ENCODE measurements around the gene EEPD1. TPM values are rescaled to one million over a fixed set of nuclear protein-coding genes. Genes with fewer than 3 reads are reported as not detected.

The EEPD1 gene
- total RNA-seq, 1 donor from 2014 or later: 9.8 TPM

DNA sequence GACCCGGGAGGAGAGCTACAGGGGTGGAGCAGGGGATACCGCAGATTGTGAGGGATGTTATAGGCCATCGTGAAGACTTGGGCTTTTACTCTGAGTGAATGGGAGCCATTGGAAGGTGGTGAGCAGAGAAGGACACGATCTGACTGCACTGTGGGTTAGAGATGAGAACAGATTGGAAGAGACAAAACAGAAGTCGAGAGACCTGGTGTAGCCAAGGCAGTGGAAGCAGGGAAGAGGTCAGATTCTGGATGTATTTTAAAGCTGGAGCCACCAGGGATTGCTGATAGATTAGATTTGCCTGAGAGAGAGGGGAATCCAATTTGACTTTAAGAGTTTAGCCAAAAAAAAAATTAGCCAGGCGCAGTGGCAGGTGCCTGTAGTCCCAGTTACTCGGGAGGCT is 21.6 kb upstream of the EEPD1 start:
- intact Hi-C loops (cut with DNase I): no loop called here
- DNase-seq (ENCODE audit: extremely low spot score in 2 of 2): no peak
- Histone ChIP-seq H3K27ac (no peak overlapping the region), H3K27me3 (no peaks in the 10 kb centered on the region), H3K4me1 (peaks cover 32% of the 10 kb centered on the region), H3K36me3 (no peaks in the 10 kb centered on the region), H3K9me3 (no peaks in the 10 kb centered on the region), H3K4me3 (no peak overlapping the region)
- TF ChIP-seq POLR2AphosphoS5 (IDR thresholded peaks at IDR 0.05; ENCODE audit: insufficient read depth in 1 of 2, low read depth in 1 of 2) (no peak), POLR2A (IDR thresholded peaks at IDR 0.05) (no peak)
- TF ChIP-seq, protein P1, sequence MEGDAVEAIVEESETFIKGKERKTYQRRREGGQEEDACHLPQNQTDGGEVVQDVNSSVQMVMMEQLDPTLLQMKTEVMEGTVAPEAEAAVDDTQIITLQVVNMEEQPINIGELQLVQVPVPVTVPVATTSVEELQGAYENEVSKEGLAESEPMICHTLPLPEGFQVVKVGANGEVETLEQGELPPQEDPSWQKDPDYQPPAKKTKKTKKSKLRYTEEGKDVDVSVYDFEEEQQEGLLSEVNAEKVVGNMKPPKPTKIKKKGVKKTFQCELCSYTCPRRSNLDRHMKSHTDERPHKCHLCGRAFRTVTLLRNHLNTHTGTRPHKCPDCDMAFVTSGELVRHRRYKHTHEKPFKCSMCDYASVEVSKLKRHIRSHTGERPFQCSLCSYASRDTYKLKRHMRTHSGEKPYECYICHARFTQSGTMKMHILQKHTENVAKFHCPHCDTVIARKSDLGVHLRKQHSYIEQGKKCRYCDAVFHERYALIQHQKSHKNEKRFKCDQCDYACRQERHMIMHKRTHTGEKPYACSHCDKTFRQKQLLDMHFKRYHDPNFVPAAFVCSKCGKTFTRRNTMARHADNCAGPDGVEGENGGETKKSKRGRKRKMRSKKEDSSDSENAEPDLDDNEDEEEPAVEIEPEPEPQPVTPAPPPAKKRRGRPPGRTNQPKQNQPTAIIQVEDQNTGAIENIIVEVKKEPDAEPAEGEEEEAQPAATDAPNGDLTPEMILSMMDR (IDR thresholded peaks at IDR 0.05): no peak

DNA sequence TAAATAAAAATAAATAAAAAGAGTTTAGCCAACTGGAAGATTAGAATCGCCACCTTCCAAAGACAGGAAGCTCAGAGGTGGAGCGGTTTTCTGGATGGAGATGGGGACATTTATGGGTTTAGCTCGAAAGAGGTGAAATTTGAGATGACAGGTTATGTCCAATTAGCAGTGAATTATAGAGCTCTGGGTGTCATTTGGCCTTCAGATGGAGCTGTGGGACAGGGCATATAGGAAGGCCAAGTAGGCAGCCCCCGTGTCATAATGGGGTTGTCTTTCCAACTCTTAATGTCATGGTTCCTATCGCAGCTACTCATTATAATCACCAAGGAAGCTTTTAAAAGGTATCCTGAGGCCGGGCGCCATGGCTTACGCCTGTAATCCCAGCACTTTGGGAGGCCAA is 21.0 kb upstream of the EEPD1 start:
- H3K27ac ChIP-seq: no peak overlapping the region
- H3K4me3 ChIP-seq: no peak overlapping the region
- no peaks in the 10 kb centered on the region for H3K27me3 ChIP-seq
- no peak for DNase-seq (ENCODE audit: extremely low spot score in 2 of 2)
- H3K9me3 ChIP-seq: no peaks in the 10 kb centered on the region
- intact Hi-C loops (cut with DNase I): no loop called here
- H3K4me1 ChIP-seq: peaks cover 27% of the 10 kb centered on the region
- no peaks in the 10 kb centered on the region for H3K36me3 ChIP-seq
- no peak for TF ChIP-seq POLR2A (IDR thresholded peaks at IDR 0.05)
- TF ChIP-seq, protein P1 (IDR thresholded peaks at IDR 0.05): no peak
- no peak for TF ChIP-seq POLR2AphosphoS5 (IDR thresholded peaks at IDR 0.05; ENCODE audit: insufficient read depth in 1 of 2, low read depth in 1 of 2)

DNA sequence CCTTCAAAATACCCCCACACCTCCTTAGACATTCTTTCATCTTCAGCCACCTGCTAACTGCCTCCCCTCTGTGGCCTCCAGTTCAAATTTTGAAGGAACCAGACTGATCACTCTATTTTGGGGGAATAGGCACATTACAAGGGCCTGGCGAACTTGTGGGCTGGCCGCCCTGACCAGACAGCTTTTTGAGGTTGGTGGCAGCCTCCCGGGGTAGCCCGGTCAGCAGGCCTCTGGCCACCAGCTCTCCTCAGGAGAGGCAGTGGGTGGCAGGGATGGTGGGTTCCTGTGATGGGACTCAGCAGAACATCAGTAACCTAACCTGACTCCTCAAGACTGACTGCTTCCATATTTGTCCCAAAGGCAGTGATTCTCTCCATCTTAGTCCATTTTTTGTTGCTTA is 17.4 kb upstream of the EEPD1 start:
- no peaks in the 10 kb centered on the region for H3K4me1 ChIP-seq
- no peak for DNase-seq (ENCODE audit: extremely low spot score in 2 of 2)
- no peaks in the 10 kb centered on the region for H3K9me3 ChIP-seq
- no peaks in the 10 kb centered on the region for H3K27me3 ChIP-seq
- intact Hi-C loops (cut with DNase I): no loop called here
- no peak overlapping the region for H3K27ac ChIP-seq
- TF ChIP-seq, protein P1 (IDR thresholded peaks at IDR 0.05): no peak
- TF ChIP-seq POLR2A (IDR thresholded peaks at IDR 0.05) (no peak), POLR2AphosphoS5 (IDR thresholded peaks at IDR 0.05; ENCODE audit: insufficient read depth in 1 of 2, low read depth in 1 of 2) (no peak)
- no peaks in the 10 kb centered on the region for H3K36me3 ChIP-seq
- H3K4me3 ChIP-seq: no peak overlapping the region

DNA sequence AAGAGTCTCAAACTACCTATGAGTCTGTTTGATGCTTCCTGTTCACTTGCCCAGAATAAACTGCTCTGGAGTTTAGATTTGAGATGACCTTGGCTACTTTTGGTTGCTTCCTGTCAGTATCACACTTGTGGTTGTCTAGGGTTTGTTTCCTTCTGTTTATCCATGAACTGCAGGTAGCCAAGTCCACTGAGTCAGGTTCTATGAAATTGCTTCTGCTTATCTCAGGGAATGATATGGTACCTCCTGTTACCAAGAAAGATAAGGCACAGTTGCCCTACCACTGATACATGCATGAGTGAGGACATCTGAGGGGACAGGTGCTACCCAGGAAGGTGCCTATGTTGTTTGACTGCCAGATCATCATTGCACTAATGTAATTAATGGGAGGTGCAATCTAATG is 15.8 kb upstream of the EEPD1 start:
- intact Hi-C loops (cut with DNase I): no loop called here
- H3K27me3 ChIP-seq: no peaks in the 10 kb centered on the region
- no peak for DNase-seq (ENCODE audit: extremely low spot score in 2 of 2)
- no peak for TF ChIP-seq POLR2A (IDR thresholded peaks at IDR 0.05)
- TF ChIP-seq, protein P1 (IDR thresholded peaks at IDR 0.05): no peak
- no peak for TF ChIP-seq POLR2AphosphoS5 (IDR thresholded peaks at IDR 0.05; ENCODE audit: insufficient read depth in 1 of 2, low read depth in 1 of 2)
- no peak overlapping the region for H3K27ac ChIP-seq
- H3K4me3 ChIP-seq: no peak overlapping the region
- no peaks in the 10 kb centered on the region for H3K4me1 ChIP-seq
- H3K9me3 ChIP-seq: no peaks in the 10 kb centered on the region
- H3K36me3 ChIP-seq: no peaks in the 10 kb centered on the region

DNA sequence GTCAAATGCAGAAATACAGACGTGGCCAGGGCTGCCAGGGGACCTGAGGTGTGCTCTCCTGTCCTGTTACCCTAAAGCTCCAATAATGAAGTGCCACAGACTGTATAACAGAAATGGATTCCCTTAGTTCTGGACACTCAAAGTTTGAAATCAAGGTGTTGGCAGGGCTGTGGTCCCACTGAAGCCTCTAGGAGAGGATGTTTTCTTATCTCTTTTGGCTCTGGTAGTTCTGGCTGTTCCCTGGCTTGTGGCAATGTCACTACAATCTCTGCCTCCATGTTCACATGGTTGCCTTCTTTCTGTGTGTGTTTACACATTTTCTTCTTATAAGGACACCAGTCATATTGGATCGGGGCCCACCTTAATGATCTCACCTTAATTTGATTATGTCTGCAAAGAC is 15.3 kb upstream of the EEPD1 start:
- Histone ChIP-seq H3K27ac (no peak overlapping the region), H3K4me3 (no peak overlapping the region), H3K9me3 (no peaks in the 10 kb centered on the region), H3K27me3 (no peaks in the 10 kb centered on the region), H3K36me3 (no peaks in the 10 kb centered on the region), H3K4me1 (no peaks in the 10 kb centered on the region)
- intact Hi-C loops (cut with DNase I): no loop called here
- TF ChIP-seq POLR2A (IDR thresholded peaks at IDR 0.05) (no peak), POLR2AphosphoS5 (IDR thresholded peaks at IDR 0.05; ENCODE audit: insufficient read depth in 1 of 2, low read depth in 1 of 2) (no peak)
- TF ChIP-seq, protein P1 (IDR thresholded peaks at IDR 0.05): no peak
- no peak for DNase-seq (ENCODE audit: extremely low spot score in 2 of 2)
